HepG2 (cell line): ENCODE measurements around the gene SIRT5. TPM values are rescaled to one million over a fixed set of nuclear protein-coding genes. Genes with fewer than 3 reads are reported as not detected.

ENCODE experiments used
- CC2D1A ChIP-seq: sonication (generic); formaldehyde crosslinking; IDR thresholded peaks from 2 replicates; pipeline ENCODE4 v1.8.1; 2023; ENCODE audit warnings: mild to moderate bottlenecking, missing genetic modification reagents
- GTF3A ChIP-seq: sonication (generic); formaldehyde crosslinking; conservative IDR thresholded peaks from 2 replicates; pipeline ENCODE4 v1.4.0; 2020; ENCODE audit warnings: mild to moderate bottlenecking, missing genetic modification reagents
- HHEX ChIP-seq: IDR thresholded peaks from 2 replicates; pipeline ENCODE4 v1.6.1; 2016; ENCODE audit warnings: control low read depth
- HNRNPK ChIP-seq: fragments of 200-400 bp; formaldehyde crosslinking; IDR thresholded peaks from 2 replicates; pipeline ENCODE4 v1.6.1; 2018; ENCODE audit warnings: low read length, low read depth, moderate library complexity, mild to moderate bottlenecking; ENCODE audit not compliant: poor library complexity, severe bottlenecking
- JDP2 ChIP-seq: sonication (generic); formaldehyde crosslinking; IDR thresholded peaks from 2 replicates; pipeline ENCODE4 v1.8.1; 2022; ENCODE audit warnings: missing genetic modification reagents, borderline replicate concordance
- REL ChIP-seq: sonication (generic); formaldehyde crosslinking; conservative IDR thresholded peaks from 2 replicates; pipeline ENCODE4 v1.8.0; 2022; ENCODE audit warnings: mild to moderate bottlenecking, missing genetic modification reagents, moderate library complexity
- RXRA ChIP-seq: sonication (generic); formaldehyde crosslinking; IDR thresholded peaks from 2 replicates; pipeline ENCODE4 v1.5.1; 2020; ENCODE audit warnings: missing genetic modification reagents
- SOX5 ChIP-seq: IDR thresholded peaks from 2 replicates; pipeline ENCODE4 v1.6.1; 2016; ENCODE audit warnings: borderline replicate concordance
- YEATS4 ChIP-seq: sonication (generic); formaldehyde crosslinking; IDR thresholded peaks from 2 replicates; pipeline ENCODE4 v1.4.0; 2020; ENCODE audit warnings: missing genetic modification reagents, borderline replicate concordance
- ZBTB46 ChIP-seq: sonication (generic); formaldehyde crosslinking; IDR thresholded peaks from 2 replicates; pipeline ENCODE4 v1.4.0; 2020; ENCODE audit warnings: mild to moderate bottlenecking, missing genetic modification reagents, borderline replicate concordance
- ZFP41 ChIP-seq: sonication (generic); formaldehyde crosslinking; IDR thresholded peaks from 2 replicates; pipeline ENCODE4 v1.4.0; 2020; ENCODE audit warnings: mild to moderate bottlenecking, missing genetic modification reagents, borderline replicate concordance
- ZNF234 ChIP-seq: sonication (generic); formaldehyde crosslinking; conservative IDR thresholded peaks from 2 replicates; pipeline ENCODE4 v1.5.1; 2020; ENCODE audit warnings: mild to moderate bottlenecking, missing genetic modification reagents
- ZNF329 ChIP-seq: sonication (generic); formaldehyde crosslinking; IDR thresholded peaks from 2 replicates; pipeline ENCODE4 v1.9.0; 2021; ENCODE audit warnings: low read depth, mild to moderate bottlenecking, missing genetic modification reagents
- ZNF749 ChIP-seq: sonication (generic); formaldehyde crosslinking; IDR thresholded peaks from 2 replicates; pipeline ENCODE4 v1.8.0; 2022; ENCODE audit warnings: mild to moderate bottlenecking, missing genetic modification reagents, moderate library complexity, borderline replicate concordance
- ZNF883 ChIP-seq: sonication (generic); formaldehyde crosslinking; IDR thresholded peaks from 2 replicates; pipeline ENCODE4 v1.5.1; 2020; ENCODE audit warnings: mild to moderate bottlenecking, missing genetic modification reagents; ENCODE audit errors: not compliant biosample characterization
- ZSCAN20 ChIP-seq: sonication (generic); formaldehyde crosslinking; IDR thresholded peaks from 2 replicates; pipeline ENCODE4 v1.4.0; 2020; ENCODE audit warnings: missing genetic modification reagents, mild to moderate bottlenecking, borderline replicate concordance
- ZSCAN31 ChIP-seq: sonication (generic); formaldehyde crosslinking; IDR thresholded peaks from 2 replicates; pipeline ENCODE4 v1.5.0; 2020; ENCODE audit warnings: low read depth, mild to moderate bottlenecking, missing genetic modification reagents
- polyA plus RNA-seq, 8 experiments: library from polyadenylated mRNA; depleted of rRNA in 3 of 8; stranded (reverse) in 7 of 8; unstranded in 1 of 8; fragments of >200 nt; fragmentation: Illumina TruSeq in 4 of 8; extraction: Trizol in 4 of 8; gene quantifications; 2 replicates each; pipeline versions ENCODE4 v1.2.1 to v1.2.3, GENCODE V29; 2011 to 2016; ENCODE audit warnings: low read depth in 4 of 8, missing spikeins in 1 of 8, mixed read lengths in 1 of 8; ENCODE audit not compliant: insufficient read depth in 1 of 8
- total RNA-seq, 5 experiments: library from RNA; depleted of rRNA; stranded (reverse); fragments of >200 nt; fragmentation: Illumina TruSeq; extraction: Trizol; gene quantifications; 2 replicates each; pipeline ENCODE4 v1.2.3, GENCODE V29; 2016; ENCODE audit warnings: low read depth in 1 of 5
- TF ChIP-seq, protein P1 (sequence below): sonication (generic); formaldehyde crosslinking; IDR thresholded peaks from 2 replicates; pipeline ENCODE4 v1.5.0; 2020; ENCODE audit warnings: missing genetic modification reagents
- TF ChIP-seq, protein P2 (sequence below): sonication (generic); formaldehyde crosslinking; IDR thresholded peaks from 2 replicates; pipeline ENCODE4 v1.4.0; 2020; ENCODE audit warnings: missing genetic modification reagents
- TF ChIP-seq, protein P3 (sequence below): IDR thresholded peaks from 2 replicates; pipeline ENCODE4 v1.6.1; 2012; ENCODE audit warnings: low read depth, low read length, improper control_type of control experiment

SIRT5 gene
- total and polyA plus RNA-seq, 2 of the 13 experiments (the other 11 are each of a cell fraction or from before 2014, with no cell fraction given) = 14.1 to 16.6 TPM

DNA sequence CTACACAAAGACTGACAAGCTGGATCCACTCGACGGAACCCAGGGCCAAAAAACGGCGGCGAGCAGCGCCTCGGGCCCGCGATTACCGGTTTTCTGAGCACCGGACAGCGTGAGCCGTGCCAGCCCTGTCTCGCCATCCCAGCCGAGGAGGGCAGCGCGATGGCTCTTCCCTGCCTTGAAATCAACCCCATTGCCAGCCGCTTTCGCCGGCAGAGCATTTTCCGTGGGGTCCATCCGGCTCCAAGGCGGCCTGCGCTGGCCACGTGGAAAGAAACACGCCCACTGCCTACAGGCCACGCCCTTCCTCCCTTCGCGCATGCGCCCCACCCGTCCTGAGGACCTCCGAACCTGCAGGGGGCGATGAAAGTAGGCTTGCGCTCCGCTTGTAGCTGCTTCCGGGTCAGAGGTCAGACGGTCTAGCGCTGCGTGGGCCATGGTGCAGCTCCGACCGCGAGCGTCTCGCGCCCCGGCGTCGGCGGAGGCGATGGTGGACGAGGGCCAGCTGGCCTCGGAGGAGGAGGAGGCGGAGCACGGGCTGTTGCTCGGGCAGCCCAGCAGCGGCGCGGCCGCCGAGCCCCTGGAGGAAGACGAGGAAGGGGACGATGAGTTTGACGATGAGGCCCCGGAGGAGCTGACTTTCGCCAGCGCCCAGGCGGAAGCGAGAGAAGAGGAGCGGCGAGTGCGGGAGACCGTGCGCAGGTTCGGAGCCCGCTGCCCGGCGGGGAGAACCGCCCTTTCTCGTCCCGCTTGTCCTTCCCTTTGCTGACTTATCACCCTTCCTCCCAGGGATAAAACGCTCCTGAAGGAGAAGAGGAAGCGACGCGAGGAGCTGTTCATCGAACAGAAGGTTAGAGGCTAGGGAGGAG, 40.8 kb downstream of the SIRT5 start, which contains the start of gene NOL7 (continued):
- TF ChIP-seq HHEX = peak; percentile 46
- TF ChIP-seq SOX5 = peak; percentile 73
- peak; percentile 97 for TF ChIP-seq ZNF883 (CRISPR knock-in tag)
- no peak for TF ChIP-seq CC2D1A
- TF ChIP-seq, protein P1, sequence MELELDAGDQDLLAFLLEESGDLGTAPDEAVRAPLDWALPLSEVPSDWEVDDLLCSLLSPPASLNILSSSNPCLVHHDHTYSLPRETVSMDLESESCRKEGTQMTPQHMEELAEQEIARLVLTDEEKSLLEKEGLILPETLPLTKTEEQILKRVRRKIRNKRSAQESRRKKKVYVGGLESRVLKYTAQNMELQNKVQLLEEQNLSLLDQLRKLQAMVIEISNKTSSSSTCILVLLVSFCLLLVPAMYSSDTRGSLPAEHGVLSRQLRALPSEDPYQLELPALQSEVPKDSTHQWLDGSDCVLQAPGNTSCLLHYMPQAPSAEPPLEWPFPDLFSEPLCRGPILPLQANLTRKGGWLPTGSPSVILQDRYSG (CRISPR knock-in tag) = peak; percentile 80; the same call in 1 of the 2 replicates
- peak; percentile 94; the same call in 1 of the 2 replicates for TF ChIP-seq ZNF329 (CRISPR knock-in tag)
- no peak; the same call in 1 of the 2 replicates for TF ChIP-seq JDP2 (CRISPR knock-in tag)
- TF ChIP-seq ZNF234 (CRISPR knock-in tag) = peak; percentile 98
- TF ChIP-seq HNRNPK = peak; percentile 74
- peak; percentile 94; the same call in 1 of the 2 replicates for TF ChIP-seq GTF3A (CRISPR knock-in tag)
- TF ChIP-seq, protein P2, sequence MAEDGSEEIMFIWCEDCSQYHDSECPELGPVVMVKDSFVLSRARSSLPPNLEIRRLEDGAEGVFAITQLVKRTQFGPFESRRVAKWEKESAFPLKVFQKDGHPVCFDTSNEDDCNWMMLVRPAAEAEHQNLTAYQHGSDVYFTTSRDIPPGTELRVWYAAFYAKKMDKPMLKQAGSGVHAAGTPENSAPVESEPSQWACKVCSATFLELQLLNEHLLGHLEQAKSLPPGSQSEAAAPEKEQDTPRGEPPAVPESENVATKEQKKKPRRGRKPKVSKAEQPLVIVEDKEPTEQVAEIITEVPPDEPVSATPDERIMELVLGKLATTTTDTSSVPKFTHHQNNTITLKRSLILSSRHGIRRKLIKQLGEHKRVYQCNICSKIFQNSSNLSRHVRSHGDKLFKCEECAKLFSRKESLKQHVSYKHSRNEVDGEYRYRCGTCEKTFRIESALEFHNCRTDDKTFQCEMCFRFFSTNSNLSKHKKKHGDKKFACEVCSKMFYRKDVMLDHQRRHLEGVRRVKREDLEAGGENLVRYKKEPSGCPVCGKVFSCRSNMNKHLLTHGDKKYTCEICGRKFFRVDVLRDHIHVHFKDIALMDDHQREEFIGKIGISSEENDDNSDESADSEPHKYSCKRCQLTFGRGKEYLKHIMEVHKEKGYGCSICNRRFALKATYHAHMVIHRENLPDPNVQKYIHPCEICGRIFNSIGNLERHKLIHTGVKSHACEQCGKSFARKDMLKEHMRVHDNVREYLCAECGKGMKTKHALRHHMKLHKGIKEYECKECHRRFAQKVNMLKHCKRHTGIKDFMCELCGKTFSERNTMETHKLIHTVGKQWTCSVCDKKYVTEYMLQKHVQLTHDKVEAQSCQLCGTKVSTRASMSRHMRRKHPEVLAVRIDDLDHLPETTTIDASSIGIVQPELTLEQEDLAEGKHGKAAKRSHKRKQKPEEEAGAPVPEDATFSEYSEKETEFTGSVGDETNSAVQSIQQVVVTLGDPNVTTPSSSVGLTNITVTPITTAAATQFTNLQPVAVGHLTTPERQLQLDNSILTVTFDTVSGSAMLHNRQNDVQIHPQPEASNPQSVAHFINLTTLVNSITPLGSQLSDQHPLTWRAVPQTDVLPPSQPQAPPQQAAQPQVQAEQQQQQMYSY (CRISPR knock-in tag) = peak; percentile 57; the same call in 1 of the 2 replicates
- TF ChIP-seq, protein P3, sequence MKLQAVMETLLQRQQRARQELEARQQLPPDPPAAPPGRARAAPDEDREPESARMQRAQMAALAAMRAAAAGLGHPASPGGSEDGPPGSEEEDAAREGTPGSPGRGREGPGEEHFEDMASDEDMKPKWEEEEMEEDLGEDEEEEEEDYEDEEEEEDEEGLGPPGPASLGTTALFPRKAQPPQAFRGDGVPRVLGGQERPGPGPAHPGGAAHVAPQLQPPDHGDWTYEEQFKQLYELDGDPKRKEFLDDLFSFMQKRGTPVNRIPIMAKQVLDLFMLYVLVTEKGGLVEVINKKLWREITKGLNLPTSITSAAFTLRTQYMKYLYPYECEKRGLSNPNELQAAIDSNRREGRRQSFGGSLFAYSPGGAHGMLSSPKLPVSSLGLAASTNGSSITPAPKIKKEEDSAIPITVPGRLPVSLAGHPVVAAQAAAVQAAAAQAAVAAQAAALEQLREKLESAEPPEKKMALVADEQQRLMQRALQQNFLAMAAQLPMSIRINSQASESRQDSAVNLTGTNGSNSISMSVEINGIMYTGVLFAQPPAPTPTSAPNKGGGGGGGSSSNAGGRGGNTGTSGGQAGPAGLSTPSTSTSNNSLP = peak; percentile 20; the same call in 1 of the 2 replicates
- peak; percentile 98 for TF ChIP-seq ZNF749 (CRISPR knock-in tag)
- TF ChIP-seq ZFP41 (CRISPR knock-in tag) = peak; percentile 91
- TF ChIP-seq YEATS4 (CRISPR knock-in tag) = peak; percentile 100
- TF ChIP-seq ZSCAN20 (CRISPR knock-in tag) = 0 out of 2 replicates have a peak, but pooled peaks have one; percentile 81
- TF ChIP-seq REL (CRISPR knock-in tag) = peak; percentile 99
- TF ChIP-seq RXRA (CRISPR knock-in tag) = peak; percentile 94
- TF ChIP-seq ZSCAN31 (CRISPR knock-in tag) = peak; percentile 99
- peak; percentile 88 for TF ChIP-seq ZBTB46 (CRISPR knock-in tag)
